ENCODE results near the gene FXR2.
"Not testable (repeated sequence)": the region's sequence is repeated elsewhere in the genome, so short reads cannot be mapped to it uniquely, and the experiment has no call there.

FXR2 gene

GRCh38 chr17:7611635-7612293, 2.9 kb downstream of the FXR2 start:
- no peak for DNase-seq (ENCODE audit: low spot score in 2 of 2)
- Mint-ChIP-seq H3K4me3 (peak overlapping the region; percentile 83), H3K27ac (no peak overlapping the region), H3K9me3 (no peaks in the 10 kb centered on the region), H3K36me3 (peaks cover 40% of the 10 kb centered on the region), H3K4me1 (peaks cover 37% of the 10 kb centered on the region)
- ATAC-seq = no peak

- Mint-ChIP-seq H3K27ac (no peak overlapping the region), H3K4me3 (no peak overlapping the region), H3K36me3 (peaks cover 51% of the 10 kb centered on the region), H3K4me1 (peaks cover 45% of the 10 kb centered on the region), H3K9me3 (no peaks in the 10 kb centered on the region)
- ATAC-seq (no peak), DNase-seq (ENCODE audit: low spot score in 2 of 2) (no peak)
Measured at GRCh38 chr17:7610641-7611040, 4.1 kb downstream of the FXR2 start.

GRCh38 chr17:7606280-7606679, 8.4 kb downstream of the FXR2 start:
- ATAC-seq (no peak), DNase-seq (ENCODE audit: low spot score in 2 of 2) (no peak)
- H3K9me3 Mint-ChIP-seq = no peaks in the 10 kb centered on the region
- no peak overlapping the region for H3K4me3 Mint-ChIP-seq
- peaks cover 63% of the 10 kb centered on the region for H3K36me3 Mint-ChIP-seq
- H3K27ac Mint-ChIP-seq = peak overlapping the region; percentile 5
- peaks cover 18% of the 10 kb centered on the region for H3K4me1 Mint-ChIP-seq

GRCh38 chr17:7597561-7597960, 17.1 kb downstream of the FXR2 start:
- not testable (repeated sequence) for H3K4me1 Mint-ChIP-seq; H3K4me3 Mint-ChIP-seq; ATAC-seq; H3K9me3 Mint-ChIP-seq; DNase-seq (ENCODE audit: low spot score in 2 of 2)
- Mint-ChIP-seq H3K36me3 (peaks cover 100% of the 10 kb centered on the region), H3K27ac (peak overlapping the region; percentile 75)

- Mint-ChIP-seq H3K4me3 (no peak overlapping the region), H3K4me1 (no peaks in the 10 kb centered on the region), H3K36me3 (peaks cover 85% of the 10 kb centered on the region), H3K9me3 (no peaks in the 10 kb centered on the region), H3K27ac (peak overlapping the region; percentile 8)
- no peak for DNase-seq (ENCODE audit: low spot score in 2 of 2)
- no peak for ATAC-seq
Measured at GRCh38 chr17:7593296-7593695, 21.4 kb downstream of the FXR2 start.

- no peak for ATAC-seq
- Mint-ChIP-seq H3K4me1 (peaks cover under 1% of the 10 kb centered on the region), H3K9me3 (no peaks in the 10 kb centered on the region), H3K27ac (no peak overlapping the region), H3K36me3 (peaks cover 85% of the 10 kb centered on the region), H3K4me3 (no peak overlapping the region)
- no peak for DNase-seq (ENCODE audit: low spot score in 2 of 2)
Measured at GRCh38 chr17:7592422-7593021, 22.2 kb downstream of the FXR2 start.

- no peak overlapping the region for H3K4me3 Mint-ChIP-seq
- peaks cover 85% of the 10 kb centered on the region for H3K36me3 Mint-ChIP-seq
Measured at GRCh38 chr17:7591596-7591995, 23.1 kb downstream of the FXR2 start.

GRCh38 chr17:7590743-7591142, 24.0 kb downstream of the FXR2 start:
- Mint-ChIP-seq H3K4me3 (no peak overlapping the region), H3K27ac (peak overlapping the region; percentile 82), H3K4me1 (peaks cover 8% of the 10 kb centered on the region), H3K9me3 (no peaks in the 10 kb centered on the region), H3K36me3 (peaks cover 77% of the 10 kb centered on the region)
- DNase-seq (ENCODE audit: low spot score in 2 of 2) (no peak), ATAC-seq (peak; percentile 20)

More at GRCh38 chr17:7591596-7591995, 23.1 kb downstream of the FXR2 start:
- DNase-seq (ENCODE audit: low spot score in 2 of 2) = no peak
- Mint-ChIP-seq H3K4me1 (peaks cover 6% of the 10 kb centered on the region), H3K27ac (peak overlapping the region; percentile 82), H3K9me3 (no peaks in the 10 kb centered on the region)
- no peak for ATAC-seq

- H3K27ac Mint-ChIP-seq = peak within 1 kb of the TSS; percentile 82
- peak in 1 of 2 donors; percentile 51 for DNase-seq (ENCODE audit: low spot score in 2 of 2)
- no peak for ATAC-seq
- H3K9me3 Mint-ChIP-seq = no peaks in the 10 kb centered on the region
- no peak within 1 kb of the TSS for H3K4me3 Mint-ChIP-seq
- H3K36me3 Mint-ChIP-seq = peaks cover 73% of the 10 kb centered on the region
- H3K4me1 Mint-ChIP-seq = peaks cover 13% of the 10 kb centered on the region
Measured at GRCh38 chr17:7589891-7590691, 24.6 kb downstream of the FXR2 start, which contains the start of gene SOX15. TSS of gene SOX15 (minus strand) at chr17:7590094. CDS start at chr17:7589676, 418 bp downstream.

- Mint-ChIP-seq H3K9me3 (no peaks in the 10 kb centered on the region), H3K27ac (no peak overlapping the region), H3K36me3 (peaks cover 73% of the 10 kb centered on the region), H3K4me1 (peaks cover 20% of the 10 kb centered on the region), H3K4me3 (no peak overlapping the region)
- peak; percentile 80 for ATAC-seq
- DNase-seq (ENCODE audit: low spot score in 2 of 2) = peak; percentile 47 to 81
Measured at GRCh38 chr17:7589204-7589868, 25.4 kb downstream of the FXR2 start.

- no peak for ATAC-seq
- no peak overlapping the region for H3K4me3 Mint-ChIP-seq
Measured at GRCh38 chr17:7588553-7589203, 26.0 kb downstream of the FXR2 start.

GRCh38 chr17:7587420-7588151, 27.1 kb downstream of the FXR2 start:
- Mint-ChIP-seq H3K4me3 (no peak overlapping the region), H3K9me3 (no peaks in the 10 kb centered on the region), H3K27ac (peak overlapping the region; percentile 49), H3K36me3 (peaks cover 70% of the 10 kb centered on the region), H3K4me1 (peaks cover 29% of the 10 kb centered on the region)
- ATAC-seq (no peak), DNase-seq (ENCODE audit: low spot score in 2 of 2) (no peak)

More at GRCh38 chr17:7588553-7589203, 26.0 kb downstream of the FXR2 start:
- H3K4me1 Mint-ChIP-seq = peaks cover 22% of the 10 kb centered on the region
- H3K9me3 Mint-ChIP-seq = no peaks in the 10 kb centered on the region
- peak in 1 of 2 donors; percentile 51 for DNase-seq (ENCODE audit: low spot score in 2 of 2)
- H3K27ac Mint-ChIP-seq = peak overlapping the region; percentile 49
- peaks cover 73% of the 10 kb centered on the region for H3K36me3 Mint-ChIP-seq

GRCh38 chr17:7586673-7587419, 27.9 kb downstream of the FXR2 start:
- Mint-ChIP-seq H3K9me3 (no peaks in the 10 kb centered on the region), H3K4me1 (peaks cover 35% of the 10 kb centered on the region), H3K27ac (peak overlapping the region; percentile 49), H3K36me3 (peaks cover 69% of the 10 kb centered on the region), H3K4me3 (no peak overlapping the region)
- DNase-seq (ENCODE audit: low spot score in 2 of 2) (no peak), ATAC-seq (no peak)
